Ectodermal cell (in vitro differentiated cells): ENCODE data around the gene P4HA3.

Experiments used
- H3K27ac ChIP-seq: 2 replicates; pipeline ENCODE4 v1.7.0; 2013; ENCODE audit warnings: mild to moderate bottlenecking, low read depth, low read length; ENCODE audit not compliant: insufficient read depth, poor library complexity, severe bottlenecking
- H3K27me3 ChIP-seq: 2 replicates; pipeline ENCODE4 v1.7.0; 2013; ENCODE audit warnings: mild to moderate bottlenecking, low read length; ENCODE audit not compliant: insufficient read depth, control insufficient read depth, poor library complexity, severe bottlenecking
- H3K36me3 ChIP-seq: one replicate; pipeline ENCODE4 v1.7.0; 2013; ENCODE audit warnings: low read length; ENCODE audit not compliant: control insufficient read depth, insufficient read depth
- H3K4me1 ChIP-seq: one replicate; pipeline ENCODE4 v1.7.0; 2013; ENCODE audit warnings: low read length; ENCODE audit not compliant: control insufficient read depth, insufficient read depth
- H3K4me3 ChIP-seq: 2 replicates; pipeline ENCODE4 v1.7.0; 2013; ENCODE audit warnings: low read depth, low read length, control low read depth; ENCODE audit not compliant: insufficient read depth
- H3K9me3 ChIP-seq: 2 replicates; pipeline ENCODE4 v1.7.0; 2013; ENCODE audit warnings: mild to moderate bottlenecking, low read length, moderate library complexity; ENCODE audit not compliant: control insufficient read depth
- WGBS, 2 experiments: methylation state at CpG; one replicate each; pipeline ENCODE4 v1.1.7; 2013; ENCODE audit warnings: missing lambda C conversion rate in 2 of 2; 5-methylcytosine and 5-hydroxymethylcytosine counted together

Gene P4HA3

GRCh38 chr11:74284466-74284865 lies 27.0 kb downstream of the P4HA3 start:
- 96 to 97% methylated on average over 2 of the region's 2 CpGs for WGBS, 2 experiments
- H3K4me3 ChIP-seq = no peak overlapping the region
- no peaks in the 10 kb centered on the region for H3K27me3 ChIP-seq
- no peaks in the 10 kb centered on the region for H3K9me3 ChIP-seq
- H3K36me3 ChIP-seq = no peaks in the 10 kb centered on the region
- H3K4me1 ChIP-seq = no peaks in the 10 kb centered on the region
- H3K27ac ChIP-seq = no peak overlapping the region

GRCh38 chr11:74283580-74284180 lies 27.8 kb downstream of the P4HA3 start:
- Histone ChIP-seq H3K36me3 (no peaks in the 10 kb centered on the region), H3K4me1 (no peaks in the 10 kb centered on the region), H3K4me3 (no peak overlapping the region), H3K27ac (no peak overlapping the region), H3K27me3 (no peaks in the 10 kb centered on the region), H3K9me3 (no peaks in the 10 kb centered on the region)
- WGBS, 2 experiments = 92 to 94% methylated on average over 3 of the region's 3 CpGs

- no peak overlapping the region for H3K27ac ChIP-seq
- H3K4me3 ChIP-seq = no peak overlapping the region
- no peaks in the 10 kb centered on the region for H3K9me3 ChIP-seq
- H3K27me3 ChIP-seq = no peaks in the 10 kb centered on the region
- H3K4me1 ChIP-seq = no peaks in the 10 kb centered on the region
- no peaks in the 10 kb centered on the region for H3K36me3 ChIP-seq
- WGBS, 2 experiments = 76 to 81% methylated on average over 5 of the region's 5 CpGs
Measured at GRCh38 chr11:74282914-74283371, 28.5 kb downstream of the P4HA3 start.

GRCh38 chr11:74282421-74282820 lies 29.0 kb downstream of the P4HA3 start:
- Histone ChIP-seq H3K4me3 (no peak overlapping the region), H3K36me3 (no peaks in the 10 kb centered on the region), H3K27ac (no peak overlapping the region), H3K9me3 (no peaks in the 10 kb centered on the region), H3K27me3 (no peaks in the 10 kb centered on the region), H3K4me1 (no peaks in the 10 kb centered on the region)
- 91 to 93% methylated on average over 3 of the region's 3 CpGs for WGBS, 2 experiments

GRCh38 chr11:74280494-74280893 lies 30.9 kb downstream of the P4HA3 start:
- Histone ChIP-seq H3K4me1 (no peaks in the 10 kb centered on the region), H3K9me3 (no peaks in the 10 kb centered on the region), H3K27me3 (no peaks in the 10 kb centered on the region), H3K36me3 (no peaks in the 10 kb centered on the region), H3K4me3 (no peak overlapping the region), H3K27ac (no peak overlapping the region)

- H3K27me3 ChIP-seq = no peaks in the 10 kb centered on the region
- no peak overlapping the region for H3K27ac ChIP-seq
- H3K36me3 ChIP-seq = no peaks in the 10 kb centered on the region
- H3K9me3 ChIP-seq = no peaks in the 10 kb centered on the region
- H3K4me3 ChIP-seq = no peak overlapping the region
- 94 to 95% methylated on average over 5 of the region's 5 CpGs for WGBS, 2 experiments
- no peaks in the 10 kb centered on the region for H3K4me1 ChIP-seq
Measured at GRCh38 chr11:74279256-74279655, 32.2 kb downstream of the P4HA3 start.

- WGBS, 2 experiments = 58% methylated on average over 1 of the region's 1 CpG; no CpG with 5 or more reads in 1 of the 2 experiments
- H3K4me1 ChIP-seq = no peaks in the 10 kb centered on the region
- H3K27ac ChIP-seq = no peak overlapping the region
- no peaks in the 10 kb centered on the region for H3K9me3 ChIP-seq
- H3K27me3 ChIP-seq = no peaks in the 10 kb centered on the region
- H3K4me3 ChIP-seq = no peak overlapping the region
- H3K36me3 ChIP-seq = no peaks in the 10 kb centered on the region
Measured at GRCh38 chr11:74278721-74279161, 32.7 kb downstream of the P4HA3 start.

GRCh38 chr11:74278103-74278502 lies 33.3 kb downstream of the P4HA3 start:
- WGBS, 2 experiments = 93 to 96% methylated on average over 2 of the region's 2 CpGs
- no peaks in the 10 kb centered on the region for H3K9me3 ChIP-seq
- no peak overlapping the region for H3K4me3 ChIP-seq
- H3K4me1 ChIP-seq = no peaks in the 10 kb centered on the region
- no peak overlapping the region for H3K27ac ChIP-seq
- no peaks in the 10 kb centered on the region for H3K27me3 ChIP-seq
- H3K36me3 ChIP-seq = no peaks in the 10 kb centered on the region

GRCh38 chr11:74276581-74276980 lies 34.9 kb downstream of the P4HA3 start:
- Histone ChIP-seq H3K36me3 (no peaks in the 10 kb centered on the region), H3K4me1 (no peaks in the 10 kb centered on the region), H3K9me3 (no peaks in the 10 kb centered on the region), H3K4me3 (no peak overlapping the region), H3K27ac (no peak overlapping the region), H3K27me3 (no peaks in the 10 kb centered on the region)
- 90 to 100% methylated on average over 1 to 2 of the region's 2 CpGs for WGBS, 2 experiments

- 93 to 94% methylated on average over 4 of the region's 4 CpGs for WGBS, 2 experiments
- no peak overlapping the region for H3K4me3 ChIP-seq
- no peaks in the 10 kb centered on the region for H3K36me3 ChIP-seq
- no peak overlapping the region for H3K27ac ChIP-seq
- no peaks in the 10 kb centered on the region for H3K27me3 ChIP-seq
- no peaks in the 10 kb centered on the region for H3K9me3 ChIP-seq
- H3K4me1 ChIP-seq = no peaks in the 10 kb centered on the region
Measured at GRCh38 chr11:74272276-74272675, 39.2 kb downstream of the P4HA3 start.
